GM12878 (cell line): ENCODE results near the gene RAP2B.

Experiments
- ESRRA ChIP-seq: IDR thresholded peaks from 2 replicates; pipeline ENCODE4 v1.6.1; 2012; ENCODE audit warnings: mild to moderate bottlenecking, low read length, improper control_type of control experiment
- SMARCA5 ChIP-seq: fragments of 450-650 bp; IDR thresholded peaks from 2 replicates; pipeline ENCODE4 v1.6.1; 2017; ENCODE audit warnings: mild to moderate bottlenecking
- TCF7 ChIP-seq: IDR thresholded peaks from 2 replicates; pipeline ENCODE4 v1.6.1; 2014; ENCODE audit warnings: antibody characterized with exemption, borderline replicate concordance

- TF ChIP-seq TCF7 (no peak), SMARCA5 (no peak), ESRRA (no peak)
These were observed 32.2 kb upstream of the RAP2B start for GRCh38 chr3:153129866-153130265.
